Neural cell (in vitro differentiated cells): ENCODE results near the gene AHRR.

Experiments
- EP300 ChIP-seq: fragments of 450-650 bp; conservative IDR thresholded peaks from 2 replicates; pipeline ENCODE4 v1.6.1; 2014; ENCODE audit warnings: antibody characterized with exemption, mild to moderate bottlenecking, moderate library complexity; ENCODE audit not compliant: poor library complexity, severe bottlenecking
- EZH2 ChIP-seq: fragments of 200-600, 300-800 bp; shearing (Covaris generic), sonication (generic); IDR thresholded peaks from 2 replicates; pipeline ENCODE4 v1.6.1; 2014; ENCODE audit warnings: antibody characterized with exemption, low read length, borderline replicate concordance, mild to moderate bottlenecking; ENCODE audit not compliant: insufficient read depth, poor library complexity, severe bottlenecking
- MXI1 ChIP-seq: fragments of 450-650 bp; conservative IDR thresholded peaks from 2 replicates; pipeline ENCODE4 v1.6.1; 2014; ENCODE audit warnings: antibody characterized with exemption, mild to moderate bottlenecking; ENCODE audit not compliant: poor library complexity, severe bottlenecking
- POLR2AphosphoS5 ChIP-seq: IDR thresholded peaks from 2 replicates; pipeline ENCODE4 v1.6.1; 2012
- RAD21 ChIP-seq: fragments of 450-650 bp; conservative IDR thresholded peaks from 2 replicates; pipeline ENCODE4 v1.6.1; 2014; ENCODE audit warnings: antibody characterized with exemption, mild to moderate bottlenecking, moderate library complexity
- SMC3 ChIP-seq: fragments of 450-650 bp; conservative IDR thresholded peaks from 2 replicates; pipeline ENCODE4 v1.6.1; 2014; ENCODE audit warnings: antibody characterized with exemption, mild to moderate bottlenecking, moderate library complexity; ENCODE audit not compliant: poor library complexity
- TAF1 ChIP-seq: IDR thresholded peaks from 2 replicates; pipeline ENCODE4 v1.6.1; 2012; ENCODE audit warnings: low read depth
- TF ChIP-seq, protein P1 (sequence below): fragments of 450-650 bp; IDR thresholded peaks from 2 replicates; pipeline ENCODE4 v1.5.1; 2014; ENCODE audit warnings: antibody characterized with exemption, mild to moderate bottlenecking, moderate library complexity; ENCODE audit not compliant: poor library complexity, severe bottlenecking
- TF ChIP-seq, protein P2 (sequence below): IDR thresholded peaks from 2 replicates; pipeline ENCODE4 v1.6.1; 2012; ENCODE audit warnings: borderline replicate concordance

DNA sequence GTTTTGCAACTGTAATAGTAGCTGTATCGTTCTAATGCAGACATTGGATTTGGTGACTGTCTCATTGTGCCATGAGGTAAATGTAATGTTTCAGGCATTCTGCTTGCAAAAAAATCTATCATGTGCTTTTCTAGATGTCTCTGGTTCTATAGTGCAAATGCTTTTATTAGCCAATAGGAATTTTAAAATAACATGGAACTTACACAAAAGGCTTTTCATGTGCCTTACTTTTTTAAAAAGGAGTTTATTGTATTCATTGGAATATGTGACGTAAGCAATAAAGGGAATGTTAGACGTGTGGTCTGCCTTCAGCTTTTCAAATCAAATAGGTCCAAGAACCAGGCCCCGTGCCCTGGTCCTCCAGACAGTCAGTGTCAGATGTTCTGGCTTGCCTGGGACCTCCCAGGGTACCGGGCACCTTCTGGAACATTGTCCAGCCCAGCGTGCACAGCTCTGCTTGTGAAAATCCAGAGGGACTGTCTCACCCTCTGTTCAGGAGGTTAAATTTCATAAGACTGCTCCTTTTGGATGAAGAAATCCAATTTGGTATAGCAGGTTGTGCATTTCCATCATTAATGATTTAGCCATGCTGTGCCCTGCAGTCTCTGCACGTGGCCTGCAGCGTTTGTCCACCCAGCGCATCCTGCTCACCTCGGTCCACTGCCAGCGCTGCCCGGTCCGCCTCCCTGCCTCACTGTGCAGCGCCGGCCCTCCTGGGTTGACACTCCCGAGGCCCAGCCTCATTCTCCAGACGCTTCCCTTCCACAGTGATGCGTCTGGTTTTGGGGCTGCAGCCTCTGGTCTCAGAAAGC lies 6.6 kb upstream of the AHRR start:
- TF ChIP-seq, protein P1, sequence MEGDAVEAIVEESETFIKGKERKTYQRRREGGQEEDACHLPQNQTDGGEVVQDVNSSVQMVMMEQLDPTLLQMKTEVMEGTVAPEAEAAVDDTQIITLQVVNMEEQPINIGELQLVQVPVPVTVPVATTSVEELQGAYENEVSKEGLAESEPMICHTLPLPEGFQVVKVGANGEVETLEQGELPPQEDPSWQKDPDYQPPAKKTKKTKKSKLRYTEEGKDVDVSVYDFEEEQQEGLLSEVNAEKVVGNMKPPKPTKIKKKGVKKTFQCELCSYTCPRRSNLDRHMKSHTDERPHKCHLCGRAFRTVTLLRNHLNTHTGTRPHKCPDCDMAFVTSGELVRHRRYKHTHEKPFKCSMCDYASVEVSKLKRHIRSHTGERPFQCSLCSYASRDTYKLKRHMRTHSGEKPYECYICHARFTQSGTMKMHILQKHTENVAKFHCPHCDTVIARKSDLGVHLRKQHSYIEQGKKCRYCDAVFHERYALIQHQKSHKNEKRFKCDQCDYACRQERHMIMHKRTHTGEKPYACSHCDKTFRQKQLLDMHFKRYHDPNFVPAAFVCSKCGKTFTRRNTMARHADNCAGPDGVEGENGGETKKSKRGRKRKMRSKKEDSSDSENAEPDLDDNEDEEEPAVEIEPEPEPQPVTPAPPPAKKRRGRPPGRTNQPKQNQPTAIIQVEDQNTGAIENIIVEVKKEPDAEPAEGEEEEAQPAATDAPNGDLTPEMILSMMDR, result no peak
- TF ChIP-seq EZH2, result no peak
- no peak for TF ChIP-seq MXI1
- no peak for TF ChIP-seq TAF1
- no peak for TF ChIP-seq RAD21
- TF ChIP-seq SMC3, result no peak
- no peak for TF ChIP-seq EP300
- TF ChIP-seq, protein P2, sequence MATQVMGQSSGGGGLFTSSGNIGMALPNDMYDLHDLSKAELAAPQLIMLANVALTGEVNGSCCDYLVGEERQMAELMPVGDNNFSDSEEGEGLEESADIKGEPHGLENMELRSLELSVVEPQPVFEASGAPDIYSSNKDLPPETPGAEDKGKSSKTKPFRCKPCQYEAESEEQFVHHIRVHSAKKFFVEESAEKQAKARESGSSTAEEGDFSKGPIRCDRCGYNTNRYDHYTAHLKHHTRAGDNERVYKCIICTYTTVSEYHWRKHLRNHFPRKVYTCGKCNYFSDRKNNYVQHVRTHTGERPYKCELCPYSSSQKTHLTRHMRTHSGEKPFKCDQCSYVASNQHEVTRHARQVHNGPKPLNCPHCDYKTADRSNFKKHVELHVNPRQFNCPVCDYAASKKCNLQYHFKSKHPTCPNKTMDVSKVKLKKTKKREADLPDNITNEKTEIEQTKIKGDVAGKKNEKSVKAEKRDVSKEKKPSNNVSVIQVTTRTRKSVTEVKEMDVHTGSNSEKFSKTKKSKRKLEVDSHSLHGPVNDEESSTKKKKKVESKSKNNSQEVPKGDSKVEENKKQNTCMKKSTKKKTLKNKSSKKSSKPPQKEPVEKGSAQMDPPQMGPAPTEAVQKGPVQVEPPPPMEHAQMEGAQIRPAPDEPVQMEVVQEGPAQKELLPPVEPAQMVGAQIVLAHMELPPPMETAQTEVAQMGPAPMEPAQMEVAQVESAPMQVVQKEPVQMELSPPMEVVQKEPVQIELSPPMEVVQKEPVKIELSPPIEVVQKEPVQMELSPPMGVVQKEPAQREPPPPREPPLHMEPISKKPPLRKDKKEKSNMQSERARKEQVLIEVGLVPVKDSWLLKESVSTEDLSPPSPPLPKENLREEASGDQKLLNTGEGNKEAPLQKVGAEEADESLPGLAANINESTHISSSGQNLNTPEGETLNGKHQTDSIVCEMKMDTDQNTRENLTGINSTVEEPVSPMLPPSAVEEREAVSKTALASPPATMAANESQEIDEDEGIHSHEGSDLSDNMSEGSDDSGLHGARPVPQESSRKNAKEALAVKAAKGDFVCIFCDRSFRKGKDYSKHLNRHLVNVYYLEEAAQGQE, result no peak
- no peak for TF ChIP-seq POLR2AphosphoS5
